Activated CD8-positive, alpha-beta T cell treated with anti-CD3 and anti-CD28 coated beads for 36 hours (primary cell): ENCODE measurements around the gene SUGCT. TPM values are rescaled to one million over a fixed set of nuclear protein-coding genes. Genes with fewer than 3 reads are reported as not detected.
A peak's percentile ranks its signal among the peaks of the same experiment; 100 is the strongest.
"Not testable (repeated sequence)": the region's sequence is repeated elsewhere in the genome, so short reads cannot be mapped to it uniquely, and the experiment has no call there.

Source experiments
- ATAC-seq: fragments of 200-7000 bp; cut with Tn5 transposase; one replicate; pipeline ENCODE4 v1.10.0; 2021; ENCODE audit warnings: mild to moderate bottlenecking, moderate library complexity
- CTCF ChIA-PET: fragments of 350-600 bp; sonication (Branson Sonifier 250); formaldehyde crosslinking; loops from one replicate; lab custom pipeline; 2021; ENCODE audit warnings: antibody characterized with exemption; lab: Charles Lee
- POLR2A ChIA-PET: fragments of 350-600 bp; sonication (Branson Sonifier 250); formaldehyde crosslinking; loops from one replicate; lab custom pipeline; 2021; ENCODE audit warnings: antibody characterized with exemption; lab: Charles Lee
- DNase-seq: peaks from one replicate; pipeline ENCODE4 v3.0.0-alpha.2; 2020
- H3K27ac Mint-ChIP-seq: one replicate; pipeline ENCODE4 v1.8.0; 2021; ENCODE audit warnings: mild to moderate bottlenecking, mixed read lengths
- H3K27me3 Mint-ChIP-seq: one replicate; pipeline ENCODE4 v1.8.0; 2021; ENCODE audit warnings: mixed read lengths
- H3K36me3 Mint-ChIP-seq: one replicate; pipeline ENCODE4 v1.8.0; 2021; ENCODE audit warnings: low read depth, mixed read lengths
- H3K4me1 Mint-ChIP-seq: one replicate; pipeline ENCODE4 v1.8.0; 2021; ENCODE audit warnings: low read depth, mixed read lengths
- H3K4me3 Mint-ChIP-seq: one replicate; pipeline ENCODE4 v1.8.0; 2021; ENCODE audit warnings: mild to moderate bottlenecking, moderate library complexity, mixed read lengths
- H3K9me3 Mint-ChIP-seq: one replicate; pipeline ENCODE4 v1.8.0; 2021; ENCODE audit warnings: mixed read lengths
- CTCF ChIP-seq: fragments of 200-600 bp; IDR thresholded peaks from one replicate; pipeline ENCODE4 v1.8.0; 2022; ENCODE audit warnings: antibody characterized with exemption, mild to moderate bottlenecking
- intact Hi-C: fragments of 100-400 bp; cut with micrococcal nuclease; formaldehyde crosslinking; loops from one replicate; pipeline ENCODE4 v1.10.0; 2022
- total RNA-seq, 2 experiments: library from RNA; stranded (reverse); gene quantifications; one replicate each; pipeline ENCODE4 v1.2.3, GENCODE V29; 2021

SUGCT gene
- total RNA-seq, 2 experiments from 2014 or later: 1.6 to 2.0 TPM

DNA sequence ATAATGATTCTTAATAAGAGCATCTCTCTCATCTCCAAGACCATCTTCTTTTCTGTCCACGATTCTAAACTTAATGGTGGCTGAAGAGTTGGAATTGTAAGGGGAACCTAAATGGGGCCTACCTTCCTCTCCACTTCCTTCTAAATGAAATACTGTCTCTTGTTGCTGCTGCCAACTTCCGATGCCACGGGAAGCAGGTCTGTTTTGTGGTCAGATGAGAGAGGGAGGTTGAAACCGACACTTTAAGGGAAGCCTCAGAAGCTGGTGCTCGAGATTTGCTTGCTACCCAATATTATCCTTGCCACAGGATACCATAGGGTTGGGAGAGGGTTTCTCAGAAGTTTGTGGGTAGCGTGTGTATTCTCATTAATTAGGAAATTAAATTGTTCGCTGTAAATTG is 464.1 kb downstream of the SUGCT start:
- DNase-seq: peak; percentile 14
- ChIA-PET CTCF (interaction anchor here (1.2 kb wide), 1 partner anchor 129 kb away, joined by 3 read pairs; no protein-coding TSS in a partner anchor), POLR2A (interaction anchor here (0.6 kb wide), 1 partner anchor 139 kb away, joined by 3 read pairs; no protein-coding TSS in a partner anchor)
- H3K36me3 Mint-ChIP-seq: no peaks in the 10 kb centered on the region
- intact Hi-C loops: no loop called here
- TF ChIP-seq CTCF: no peak
- no peak overlapping the region for H3K4me3 Mint-ChIP-seq
- no peak for ATAC-seq
- H3K4me1 Mint-ChIP-seq: peaks cover 9% of the 10 kb centered on the region
- peaks cover 6% of the 10 kb centered on the region for H3K27me3 Mint-ChIP-seq
- H3K9me3 Mint-ChIP-seq: no peaks in the 10 kb centered on the region
- no peak overlapping the region for H3K27ac Mint-ChIP-seq

DNA sequence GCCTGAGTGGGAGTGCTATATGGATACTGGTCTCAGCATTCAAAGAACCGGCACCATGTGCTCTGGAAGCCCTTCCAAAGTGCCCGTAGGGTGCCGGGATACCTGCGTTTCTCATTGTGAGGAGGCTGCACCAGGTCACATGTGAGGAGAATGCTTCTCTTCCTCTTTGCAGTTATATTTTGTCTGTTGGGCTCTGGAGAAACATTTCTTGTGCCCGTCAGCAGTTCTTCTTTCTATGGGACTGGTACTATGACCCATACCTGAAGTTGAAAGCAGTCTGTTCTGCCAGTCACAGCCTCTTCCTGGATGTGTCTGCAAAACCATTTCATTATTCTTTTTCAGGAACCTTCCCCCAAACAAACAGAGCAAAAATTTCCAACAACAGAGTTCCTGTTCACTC is 465.0 kb downstream of the SUGCT start:
- DNase-seq (no peak), ATAC-seq (no peak)
- Mint-ChIP-seq H3K27me3 (peaks cover 6% of the 10 kb centered on the region), H3K27ac (no peak overlapping the region), H3K4me3 (no peak overlapping the region), H3K4me1 (peaks cover 9% of the 10 kb centered on the region), H3K36me3 (no peaks in the 10 kb centered on the region), H3K9me3 (no peaks in the 10 kb centered on the region)
- TF ChIP-seq CTCF: no peak
- CTCF ChIA-PET: no interaction called here
- POLR2A ChIA-PET: no interaction called here
- intact Hi-C loops: no loop called here

- ATAC-seq, H3K36me3 Mint-ChIP-seq, CTCF ChIA-PET, intact Hi-C loops, H3K9me3 Mint-ChIP-seq, H3K4me3 Mint-ChIP-seq, H3K27ac Mint-ChIP-seq, POLR2A ChIA-PET, H3K4me1 Mint-ChIP-seq, DNase-seq: not testable (repeated sequence)
- H3K27me3 Mint-ChIP-seq: peaks cover 11% of the 10 kb centered on the region
Observed at GRCh38 chr7:40602351-40602750, 467.5 kb downstream of the SUGCT start.

DNA sequence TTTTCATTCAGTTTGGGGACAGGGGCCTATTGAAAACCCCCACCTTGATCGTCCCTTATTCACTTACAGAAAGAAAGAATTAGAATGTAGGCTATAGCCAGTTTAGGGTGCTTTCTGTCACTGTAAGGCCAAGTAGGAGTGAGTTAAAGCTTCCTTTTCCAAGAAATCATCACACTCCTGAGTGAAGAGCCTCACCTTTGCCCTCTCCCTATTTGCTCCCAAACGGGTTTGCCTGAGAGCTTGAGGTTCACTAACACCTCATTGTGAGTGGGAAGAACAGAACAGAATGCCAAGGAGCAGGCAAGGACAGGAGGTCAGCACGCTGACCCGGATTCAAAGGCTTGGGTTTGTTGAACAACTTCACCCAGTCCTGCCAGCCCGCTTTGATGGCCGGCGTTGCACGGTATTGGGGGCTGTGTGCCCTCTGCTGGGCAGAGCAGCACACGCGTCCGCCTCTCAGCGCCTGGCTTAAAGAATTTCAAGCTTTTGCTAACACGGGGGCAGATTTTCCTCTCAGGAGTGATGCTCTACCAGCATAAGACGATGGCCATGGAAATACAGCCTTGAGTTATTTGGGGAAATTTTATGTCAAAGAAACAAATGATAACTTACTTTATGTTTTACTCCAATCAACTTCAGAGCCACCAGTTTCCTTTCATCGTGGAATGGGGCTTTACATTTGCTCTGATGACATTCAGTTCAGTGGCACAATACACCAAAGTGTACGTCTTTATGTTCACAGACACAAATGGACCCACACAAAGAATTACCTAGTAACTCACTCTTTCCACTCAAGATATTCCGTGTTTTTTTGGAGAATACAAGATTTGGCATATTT is 470.0 kb downstream of the SUGCT start:
- Mint-ChIP-seq H3K9me3 (no peaks in the 10 kb centered on the region), H3K4me3 (no peak overlapping the region), H3K36me3 (no peaks in the 10 kb centered on the region), H3K27ac (no peak overlapping the region), H3K4me1 (peaks cover 3% of the 10 kb centered on the region), H3K27me3 (peaks cover 10% of the 10 kb centered on the region)
- DNase-seq: peak; percentile 44
- ChIA-PET POLR2A (no interaction called here), CTCF (interaction anchor here (0.6 to 4.6 kb wide), 10 partner anchors 9 to 372 kb away, joined by 3 to 26 read pairs (median 4); no protein-coding TSS in a partner anchor)
- ATAC-seq: peak; percentile 49
- intact Hi-C loops: loop anchor here (2.0 kb wide), 1 partner anchor 274 kb away; no protein-coding TSS in a partner anchor
- TF ChIP-seq CTCF: peak; percentile 70

- TF ChIP-seq CTCF: no peak
- DNase-seq (no peak), ATAC-seq (no peak)
- Mint-ChIP-seq H3K36me3 (no peaks in the 10 kb centered on the region), H3K9me3 (no peaks in the 10 kb centered on the region), H3K4me1 (no peaks in the 10 kb centered on the region), H3K27me3 (peaks cover 5% of the 10 kb centered on the region), H3K27ac (no peak overlapping the region), H3K4me3 (no peak overlapping the region)
- intact Hi-C loops: no loop called here
- ChIA-PET POLR2A (interaction anchor here (0.6 kb wide), 1 partner anchor 427 kb away, joined by 3 read pairs; no protein-coding TSS in a partner anchor), CTCF (interaction anchor here (4.6 kb wide), 1 partner anchor 376 kb away, joined by 26 read pairs; no protein-coding TSS in a partner anchor)
Observed at GRCh38 chr7:40608321-40609075, 473.7 kb downstream of the SUGCT start.
